Stimulated activated naive CD4-positive, alpha-beta T cell treated with Interleukin-2 at 50 U/mL for 16 hours (primary cell): ENCODE data around the gene GPR139.

ENCODE experiments used
- DNase-seq: peaks from one replicate; lab custom pipeline; 2025; lab: John Stamatoyannopoulos, UW

GPR139 gene

GRCh38 chr16:20053336-20053735, 20.4 kb downstream of the GPR139 start:
- no peak for DNase-seq

- DNase-seq: no peak
These were observed 22.1 kb downstream of the GPR139 start for GRCh38 chr16:20051611-20052010.

- DNase-seq: no peak
These were observed 22.5 kb downstream of the GPR139 start for GRCh38 chr16:20051147-20051546.

- DNase-seq: no peak
These were observed 23.9 kb downstream of the GPR139 start for GRCh38 chr16:20049831-20050230.

- DNase-seq: no peak
These were observed 27.8 kb downstream of the GPR139 start for GRCh38 chr16:20045886-20046285.

- no peak for DNase-seq
These were observed 30.8 kb downstream of the GPR139 start for GRCh38 chr16:20042848-20043247.

GRCh38 chr16:20041924-20042596, 31.6 kb downstream of the GPR139 start:
- no peak for DNase-seq

GRCh38 chr16:20040011-20040410, 33.7 kb downstream of the GPR139 start:
- no peak for DNase-seq

GRCh38 chr16:20029611-20030010, 44.1 kb downstream of the GPR139 start:
- DNase-seq: no peak

GRCh38 chr16:20026361-20027072, 47.2 kb downstream of the GPR139 start:
- no peak for DNase-seq

- DNase-seq: no peak
These were observed 50.5 kb downstream of the GPR139 start for GRCh38 chr16:20023190-20023589.

- DNase-seq: no peak
These were observed 52.7 kb downstream of the GPR139 start for GRCh38 chr16:20020976-20021375.

GRCh38 chr16:20020083-20020482, 53.6 kb downstream of the GPR139 start:
- DNase-seq: no peak

- no peak for DNase-seq
These were observed 57.5 kb downstream of the GPR139 start for GRCh38 chr16:20016234-20016633.

GRCh38 chr16:20004931-20005330, 68.8 kb downstream of the GPR139 start:
- DNase-seq: no peak

- DNase-seq: no peak
These were observed 70.8 kb downstream of the GPR139 start for GRCh38 chr16:20002936-20003335.

GRCh38 chr16:20001856-20002707, 71.6 kb downstream of the GPR139 start:
- no peak for DNase-seq

- DNase-seq: no peak
These were observed 76.0 kb downstream of the GPR139 start for GRCh38 chr16:19997734-19998133.

GRCh38 chr16:19997264-19997663, 76.4 kb downstream of the GPR139 start:
- no peak for DNase-seq

GRCh38 chr16:19994466-19995170, 79.1 kb downstream of the GPR139 start:
- no peak for DNase-seq

- DNase-seq: no peak
These were observed 82.1 kb downstream of the GPR139 start for GRCh38 chr16:19991614-19992013.

- no peak for DNase-seq
These were observed 89.6 kb downstream of the GPR139 start for GRCh38 chr16:19984135-19984534.
